ENCODE data around the gene HP1BP3.
"Not testable (repeated sequence)": the region's sequence is repeated elsewhere in the genome, so short reads cannot be mapped to it uniquely, and the experiment has no call there.

The HP1BP3 gene

DNA sequence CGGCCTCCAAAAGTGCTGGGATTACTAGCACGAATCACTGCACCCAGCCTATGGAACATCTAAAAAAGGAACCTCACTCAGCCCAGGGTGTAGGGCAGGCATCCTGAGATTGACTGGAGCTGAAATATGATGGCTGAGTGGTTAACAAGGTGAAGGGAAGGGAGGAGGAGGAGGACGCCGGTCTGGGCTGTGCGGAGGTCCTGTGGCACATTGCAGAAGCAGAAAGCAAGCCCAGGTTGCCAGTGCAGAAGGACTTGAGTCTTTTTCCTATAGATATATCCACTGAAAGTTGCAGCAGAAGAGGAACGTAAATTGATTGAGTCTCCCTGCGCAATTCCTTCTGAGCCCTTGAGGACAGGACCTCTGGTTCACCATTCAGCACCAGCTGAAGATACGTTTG is 67.8 kb downstream of the HP1BP3 start:
- H3K9me3 ChIP-seq (ENCODE audit: insufficient read depth, low read depth, low read length), result no peaks in the 10 kb centered on the region
- H4K20me1 ChIP-seq (ENCODE audit: insufficient read depth, low read length, poor library complexity, severe bottlenecking), result no peaks in the 10 kb centered on the region
- H3K4me3 ChIP-seq (ENCODE audit: low read length, poor library complexity, severe bottlenecking), result no peak overlapping the region
- TF ChIP-seq, protein P1, sequence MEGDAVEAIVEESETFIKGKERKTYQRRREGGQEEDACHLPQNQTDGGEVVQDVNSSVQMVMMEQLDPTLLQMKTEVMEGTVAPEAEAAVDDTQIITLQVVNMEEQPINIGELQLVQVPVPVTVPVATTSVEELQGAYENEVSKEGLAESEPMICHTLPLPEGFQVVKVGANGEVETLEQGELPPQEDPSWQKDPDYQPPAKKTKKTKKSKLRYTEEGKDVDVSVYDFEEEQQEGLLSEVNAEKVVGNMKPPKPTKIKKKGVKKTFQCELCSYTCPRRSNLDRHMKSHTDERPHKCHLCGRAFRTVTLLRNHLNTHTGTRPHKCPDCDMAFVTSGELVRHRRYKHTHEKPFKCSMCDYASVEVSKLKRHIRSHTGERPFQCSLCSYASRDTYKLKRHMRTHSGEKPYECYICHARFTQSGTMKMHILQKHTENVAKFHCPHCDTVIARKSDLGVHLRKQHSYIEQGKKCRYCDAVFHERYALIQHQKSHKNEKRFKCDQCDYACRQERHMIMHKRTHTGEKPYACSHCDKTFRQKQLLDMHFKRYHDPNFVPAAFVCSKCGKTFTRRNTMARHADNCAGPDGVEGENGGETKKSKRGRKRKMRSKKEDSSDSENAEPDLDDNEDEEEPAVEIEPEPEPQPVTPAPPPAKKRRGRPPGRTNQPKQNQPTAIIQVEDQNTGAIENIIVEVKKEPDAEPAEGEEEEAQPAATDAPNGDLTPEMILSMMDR (conservative IDR thresholded peaks at IDR 0.05; ENCODE audit: low read length), result no peak
- no peak for TF ChIP-seq EZH2phosphoT487 (IDR thresholded peaks at IDR 0.05; ENCODE audit: borderline replicate concordance)
- H3K27me3 ChIP-seq (ENCODE audit: insufficient read depth, low read length, poor library complexity, severe bottlenecking), result no peaks in the 10 kb centered on the region
- H3F3A ChIP-seq (ENCODE audit: low read depth), result no peaks in the 10 kb centered on the region
- H2AFZ ChIP-seq (ENCODE audit: low read length), result no peak overlapping the region
- no peak overlapping the region for H3K4me2 ChIP-seq (ENCODE audit: low read depth, low read length, poor library complexity, severe bottlenecking)
- no peaks in the 10 kb centered on the region for H3K4me1 ChIP-seq (ENCODE audit: insufficient read depth, low read length, poor library complexity, severe bottlenecking)
- H3K36me3 ChIP-seq (ENCODE audit: insufficient read depth, low read length), result no peaks in the 10 kb centered on the region
- H3K9me2 ChIP-seq (replicated peaks; ENCODE audit: low read depth, low read length), result no peaks in the 10 kb centered on the region
- no peaks in the 10 kb centered on the region for H3K79me2 ChIP-seq (ENCODE audit: insufficient read depth, low read length)
- H3K9ac ChIP-seq (ENCODE audit: low read depth, low read length, poor library complexity, severe bottlenecking), result no peak overlapping the region

DNA sequence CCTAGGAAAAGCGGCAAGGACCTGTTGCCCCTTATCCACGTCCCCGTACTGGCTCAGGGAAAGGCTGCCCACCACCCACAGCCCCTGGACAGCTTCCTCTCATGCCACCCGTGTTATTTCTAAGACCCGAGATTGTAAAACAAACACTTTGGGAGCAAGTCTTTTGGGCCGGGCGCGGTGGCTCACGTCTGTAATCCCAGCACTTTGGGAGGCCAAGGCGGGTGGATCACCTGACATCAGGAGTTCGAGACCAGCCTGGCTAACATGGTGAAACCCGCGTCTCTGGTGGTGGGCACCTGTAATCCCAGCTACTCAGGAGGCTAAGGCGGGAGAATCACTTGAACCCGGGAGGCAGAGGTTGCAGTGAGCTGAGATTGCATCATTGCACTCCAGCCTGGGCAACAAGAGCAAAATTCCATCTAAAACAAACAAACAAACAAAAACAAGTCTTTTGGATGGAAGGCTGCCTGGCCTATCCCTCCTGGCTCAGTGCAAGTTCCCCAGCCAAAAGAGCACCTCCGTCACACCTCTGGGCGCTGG is 68.7 kb downstream of the HP1BP3 start:
- not testable (repeated sequence) for H3K9me3 ChIP-seq (ENCODE audit: insufficient read depth, low read depth, low read length); H3K79me2 ChIP-seq (ENCODE audit: insufficient read depth, low read length); H3K9ac ChIP-seq (ENCODE audit: low read depth, low read length, poor library complexity, severe bottlenecking); H3K27me3 ChIP-seq (ENCODE audit: insufficient read depth, low read length, poor library complexity, severe bottlenecking); H3K9me2 ChIP-seq (replicated peaks; ENCODE audit: low read depth, low read length); H3K4me1 ChIP-seq (ENCODE audit: insufficient read depth, low read length, poor library complexity, severe bottlenecking); H3K36me3 ChIP-seq (ENCODE audit: insufficient read depth, low read length); H3F3A ChIP-seq (ENCODE audit: low read depth); H2AFZ ChIP-seq (ENCODE audit: low read length); H4K20me1 ChIP-seq (ENCODE audit: insufficient read depth, low read length, poor library complexity, severe bottlenecking)
- Histone ChIP-seq H3K4me3 (ENCODE audit: low read length, poor library complexity, severe bottlenecking) (peak overlapping the region; percentile 21), H3K4me2 (ENCODE audit: low read depth, low read length, poor library complexity, severe bottlenecking) (peak overlapping the region; percentile 42)

DNA sequence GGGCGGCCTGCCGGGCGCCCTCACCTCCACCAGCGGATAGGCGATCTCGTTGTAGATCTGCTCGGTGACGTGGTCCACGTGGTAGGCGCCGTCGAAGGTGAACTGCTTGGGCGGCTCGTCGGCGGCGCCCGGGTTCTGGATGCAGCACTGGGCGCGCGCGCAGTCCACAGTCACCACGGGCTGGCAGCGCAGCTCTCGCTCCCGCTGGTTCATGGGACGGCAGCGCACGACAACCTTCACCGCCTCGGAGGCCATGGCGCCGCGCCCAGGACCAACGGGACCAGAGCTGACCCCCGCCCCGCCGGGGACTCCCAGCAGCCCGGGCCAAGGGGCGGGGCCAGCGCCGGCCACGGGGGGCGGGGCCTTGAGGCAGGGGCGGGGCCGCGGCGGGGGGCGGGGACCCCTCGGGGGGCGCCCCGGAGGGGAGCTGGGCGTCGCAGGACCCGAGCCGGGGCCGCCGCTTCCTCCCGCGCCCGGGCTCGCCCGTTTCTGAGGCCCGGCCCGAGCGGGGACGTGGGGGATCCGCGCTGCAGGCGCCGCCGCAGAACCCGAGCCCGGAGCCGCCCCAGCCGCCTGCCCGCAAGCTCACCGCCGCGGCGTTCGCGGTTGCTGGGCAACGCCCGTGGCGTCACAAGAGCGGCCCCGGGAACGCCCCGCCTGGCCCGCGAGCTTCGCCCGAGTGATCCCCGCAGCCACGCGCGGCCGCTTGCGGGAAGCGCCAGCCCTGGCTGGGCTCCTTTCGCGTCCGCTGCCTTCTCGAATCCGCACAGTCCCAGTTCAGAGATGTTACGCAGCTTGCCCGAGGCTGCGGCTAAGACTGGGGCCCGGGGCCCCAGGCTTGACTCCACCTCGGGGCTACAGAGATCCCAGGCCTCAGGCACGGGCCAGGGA is 69.4 kb downstream of the HP1BP3 start, which contains the start of gene KIF17:
KIF17 (minus strand) TSS at position 556 of the 891 bp plus-strand sequence; CDS start at position 255, 301 bp downstream.
- no peaks in the 10 kb centered on the region for H3F3A ChIP-seq (ENCODE audit: low read depth)
- H3K9ac ChIP-seq (ENCODE audit: low read depth, low read length, poor library complexity, severe bottlenecking), result no peak within 1 kb of the TSS
- no peak within 1 kb of the TSS for H2AFZ ChIP-seq (ENCODE audit: low read length)
- H3K4me1 ChIP-seq (ENCODE audit: insufficient read depth, low read length, poor library complexity, severe bottlenecking), result no peaks in the 10 kb centered on the region
- H3K36me3 ChIP-seq (ENCODE audit: insufficient read depth, low read length), result no peaks in the 10 kb centered on the region
- H4K20me1 ChIP-seq (ENCODE audit: insufficient read depth, low read length, poor library complexity, severe bottlenecking), result no peaks in the 10 kb centered on the region
- H3K9me3 ChIP-seq (ENCODE audit: insufficient read depth, low read depth, low read length), result no peaks in the 10 kb centered on the region
- H3K27me3 ChIP-seq (ENCODE audit: insufficient read depth, low read length, poor library complexity, severe bottlenecking), result no peaks in the 10 kb centered on the region
- no peaks in the 10 kb centered on the region for H3K79me2 ChIP-seq (ENCODE audit: insufficient read depth, low read length)
- H3K9me2 ChIP-seq (replicated peaks; ENCODE audit: low read depth, low read length), result no peaks in the 10 kb centered on the region
- TF ChIP-seq, protein P1 (conservative IDR thresholded peaks at IDR 0.05; ENCODE audit: low read length), result no peak
- no peak for TF ChIP-seq EZH2phosphoT487 (IDR thresholded peaks at IDR 0.05; ENCODE audit: borderline replicate concordance)
- H3K4me3 ChIP-seq (ENCODE audit: low read length, poor library complexity, severe bottlenecking), result peak within 1 kb of the TSS; percentile 21
- peak within 1 kb of the TSS; percentile 42 for H3K4me2 ChIP-seq (ENCODE audit: low read depth, low read length, poor library complexity, severe bottlenecking)
